ENCODE measurements around the gene KRTAP10-3.

KRTAP10-3 gene

GRCh38 chr21:44596068-44596725 lies 37.6 kb upstream of the KRTAP10-3 start (continued):
- TF ChIP-seq PRDM10 (tag by site-specific recombination; IDR thresholded peaks at IDR 0.05) (no peak), YY1 (tag by site-specific recombination; IDR thresholded peaks at IDR 0.05) (no peak), ZNF488 (tag by site-specific recombination; IDR thresholded peaks at IDR 0.05) (no peak), KLF9 (tag by site-specific recombination; IDR thresholded peaks at IDR 0.05; ENCODE audit: low read depth) (no peak), ZNF426 (tag by site-specific recombination; IDR thresholded peaks at IDR 0.05) (no peak), ZNF449 (tag by site-specific recombination; IDR thresholded peaks at IDR 0.05) (no peak), OVOL3 (tag by site-specific recombination; IDR thresholded peaks at IDR 0.05) (no peak), ZBTB21 (tag by site-specific recombination; IDR thresholded peaks at IDR 0.05) (no peak)

- CTCF ChIA-PET, result interaction anchor here (0.6 to 2.0 kb wide), 2 partner anchors 12 to 153 kb away, joined by 5 to 7 read pairs; no protein-coding TSS in a partner anchor
These were observed 36.9 kb upstream of the KRTAP10-3 start for GRCh38 chr21:44595524-44595923.

More at GRCh38 chr21:44595524-44595923, 36.9 kb upstream of the KRTAP10-3 start:
- H3K36me3 ChIP-seq (ENCODE audit: control insufficient read depth in 2 of 2, insufficient read depth in 1 of 2, low read length in 2 of 2), result no peaks in the 10 kb centered on the region
- H3K27ac ChIP-seq (ENCODE audit: extremely low read depth, low read depth, low read length), result no peak overlapping the region
- no peaks in the 10 kb centered on the region for H3K9me3 ChIP-seq (ENCODE audit: control insufficient read depth, insufficient read depth, low read depth, low read length)
- H3K4me1 ChIP-seq (ENCODE audit: control insufficient read depth, insufficient read depth, low read length), result no peaks in the 10 kb centered on the region
- TF ChIP-seq ZBTB48 (tag by site-specific recombination; IDR thresholded peaks at IDR 0.05), result no peak
- no peak for TF ChIP-seq ZFP69B (tag by site-specific recombination; IDR thresholded peaks at IDR 0.05)
- TF ChIP-seq TSHZ1 (tag by site-specific recombination; IDR thresholded peaks at IDR 0.05; ENCODE audit: borderline replicate concordance), result no peak
- TF ChIP-seq KLF8 (tag by site-specific recombination; IDR thresholded peaks at IDR 0.05), result no peak
- no peak for TF ChIP-seq ZNF530 (tag by site-specific recombination; IDR thresholded peaks at IDR 0.05; ENCODE audit: low read depth)
- no peak for TF ChIP-seq ZNF140 (tag by site-specific recombination; IDR thresholded peaks at IDR 0.05)
- no peak for TF ChIP-seq GFI1B (tag by site-specific recombination; IDR thresholded peaks at IDR 0.05)
- TF ChIP-seq ZNF639 (tag by site-specific recombination; IDR thresholded peaks at IDR 0.05), result no peak
- TF ChIP-seq ZNF138 (tag by site-specific recombination; IDR thresholded peaks at IDR 0.05; ENCODE audit: borderline replicate concordance), result no peak
- TF ChIP-seq ZNF837 (tag by site-specific recombination; IDR thresholded peaks at IDR 0.05), result no peak
- no peak for TF ChIP-seq ZNF202 (tag by site-specific recombination; IDR thresholded peaks at IDR 0.05; ENCODE audit: borderline replicate concordance)
- TF ChIP-seq ZNF2 (tag by site-specific recombination; IDR thresholded peaks at IDR 0.05), result no peak
- TF ChIP-seq ZNF549 (tag by site-specific recombination; IDR thresholded peaks at IDR 0.05), result no peak
- TF ChIP-seq ZNF341 (tag by site-specific recombination; IDR thresholded peaks at IDR 0.05; ENCODE audit: low read depth), result no peak
- TF ChIP-seq ZFHX2 (tag by site-specific recombination; conservative IDR thresholded peaks at IDR 0.05), result no peak
- no peak for TF ChIP-seq ZNF404 (tag by site-specific recombination; IDR thresholded peaks at IDR 0.05)
- TF ChIP-seq ZXDB (tag by site-specific recombination; IDR thresholded peaks at IDR 0.05), result no peak
- no peak overlapping the region for H3K4me3 ChIP-seq (ENCODE audit: low read depth, low read length)
- POLR2A ChIA-PET, result no interaction called here
